OCI-M2 (cell line): Measurements from ENCODE around the gene HCFC1.

Source experiments
- DNase-seq: peaks from one replicate; lab custom pipeline; 2025; ENCODE audit not compliant: unreplicated experiment; lab: John Stamatoyannopoulos, UW

HCFC1 gene

GRCh38 chrX:153941336-153942252 is 30.0 kb downstream of the HCFC1 start:
- DNase-seq, result no peak

GRCh38 chrX:153939573-153939972 is 32.0 kb downstream of the HCFC1 start:
- no peak for DNase-seq

GRCh38 chrX:153938226-153938786 is 33.3 kb downstream of the HCFC1 start:
- no peak for DNase-seq

- DNase-seq, result no peak
Measured at GRCh38 chrX:153937056-153937455, 34.6 kb downstream of the HCFC1 start.

GRCh38 chrX:153935326-153935851 is 36.2 kb downstream of the HCFC1 start:
- no peak for DNase-seq

- DNase-seq, result no peak
Measured at GRCh38 chrX:153934762-153935325, 36.8 kb downstream of the HCFC1 start, which contains the start of gene NAA10. Gene NAA10 (minus strand): TSS chrX:153935037. CDS start chrX:153934904, 133 bp downstream.

- no peak for DNase-seq
Measured at GRCh38 chrX:153934148-153934761, 37.4 kb downstream of the HCFC1 start.

- DNase-seq, result no peak
Measured at GRCh38 chrX:153933748-153934147, 37.9 kb downstream of the HCFC1 start.

- no peak for DNase-seq
Measured at GRCh38 chrX:153932220-153932915, 39.2 kb downstream of the HCFC1 start.

- DNase-seq, result no peak
Measured at GRCh38 chrX:153931748-153932147, 39.9 kb downstream of the HCFC1 start.

GRCh38 chrX:153931151-153931550 is 40.5 kb downstream of the HCFC1 start:
- DNase-seq, result no peak

GRCh38 chrX:153930011-153930910 is 41.4 kb downstream of the HCFC1 start:
- no peak for DNase-seq

- no peak for DNase-seq
Measured at GRCh38 chrX:153929576-153929975, 42.0 kb downstream of the HCFC1 start.

GRCh38 chrX:153928846-153929245 is 42.8 kb downstream of the HCFC1 start:
- no peak for DNase-seq

- DNase-seq, result peak; percentile 48
Measured at GRCh38 chrX:153927922-153928760, 43.5 kb downstream of the HCFC1 start.

GRCh38 chrX:153927672-153927921 is 44.0 kb downstream of the HCFC1 start:
- DNase-seq, result no peak

- no peak for DNase-seq
Measured at GRCh38 chrX:153926858-153927671, 44.6 kb downstream of the HCFC1 start.

GRCh38 chrX:153926552-153926857 is 45.1 kb downstream of the HCFC1 start:
- no peak for DNase-seq
